Testis (tissue), 2 donors: Measurements from ENCODE around the gene ING1.
"Not testable (repeated sequence)": the region's sequence is repeated elsewhere in the genome, so short reads cannot be mapped to it uniquely, and the experiment has no call there.

ENCODE experiments used
- CTCF ChIP-seq, 3 experiments: fragments of 450-650 bp in 2 of 3; fragments of 200-600 bp in 1 of 3; sonication (generic) in 1 of 3; IDR thresholded peaks; one replicate each; pipeline ENCODE4 v1.5.1; 2016 to 2019; ENCODE audit warnings: antibody characterized with exemption in 3 of 3, mild to moderate bottlenecking in 2 of 3, moderate library complexity in 1 of 3
- POLR2A ChIP-seq: fragments of 450-650 bp; IDR thresholded peaks from one replicate; pipeline ENCODE4 v1.6.1; 2017; ENCODE audit warnings: antibody characterized with exemption, mild to moderate bottlenecking, moderate library complexity

GRCh38 chr13:110695774-110696173 is 17.7 kb upstream of the ING1 start:
- not testable (repeated sequence) for TF ChIP-seq POLR2A; CTCF (IDR thresholded peaks at IDR 0.05)
